ENCODE measurements around the gene TMPRSS6.
A peak's percentile ranks its signal among the peaks of the same experiment; 100 is the strongest.

DNA sequence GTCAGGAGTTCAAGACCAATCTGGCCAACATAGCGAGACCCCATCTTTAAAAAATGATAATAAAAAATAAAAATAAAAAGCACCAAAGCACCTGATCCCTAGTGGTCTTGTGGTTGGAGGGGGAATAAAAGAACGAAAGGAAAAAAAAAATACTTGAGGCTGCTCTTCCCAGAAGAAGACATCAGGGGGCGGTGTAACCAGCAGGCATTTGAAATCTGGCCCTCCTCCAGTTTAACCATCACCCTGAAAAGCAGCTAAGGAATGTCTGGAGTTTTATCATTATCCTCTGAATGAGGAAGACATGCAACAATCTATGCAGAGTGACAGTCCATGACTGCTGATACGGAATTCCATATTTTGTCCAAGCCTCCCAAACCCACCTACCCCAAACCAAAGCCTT, 63.6 kb downstream of the TMPRSS6 start:
- TF ChIP-seq, protein P1, sequence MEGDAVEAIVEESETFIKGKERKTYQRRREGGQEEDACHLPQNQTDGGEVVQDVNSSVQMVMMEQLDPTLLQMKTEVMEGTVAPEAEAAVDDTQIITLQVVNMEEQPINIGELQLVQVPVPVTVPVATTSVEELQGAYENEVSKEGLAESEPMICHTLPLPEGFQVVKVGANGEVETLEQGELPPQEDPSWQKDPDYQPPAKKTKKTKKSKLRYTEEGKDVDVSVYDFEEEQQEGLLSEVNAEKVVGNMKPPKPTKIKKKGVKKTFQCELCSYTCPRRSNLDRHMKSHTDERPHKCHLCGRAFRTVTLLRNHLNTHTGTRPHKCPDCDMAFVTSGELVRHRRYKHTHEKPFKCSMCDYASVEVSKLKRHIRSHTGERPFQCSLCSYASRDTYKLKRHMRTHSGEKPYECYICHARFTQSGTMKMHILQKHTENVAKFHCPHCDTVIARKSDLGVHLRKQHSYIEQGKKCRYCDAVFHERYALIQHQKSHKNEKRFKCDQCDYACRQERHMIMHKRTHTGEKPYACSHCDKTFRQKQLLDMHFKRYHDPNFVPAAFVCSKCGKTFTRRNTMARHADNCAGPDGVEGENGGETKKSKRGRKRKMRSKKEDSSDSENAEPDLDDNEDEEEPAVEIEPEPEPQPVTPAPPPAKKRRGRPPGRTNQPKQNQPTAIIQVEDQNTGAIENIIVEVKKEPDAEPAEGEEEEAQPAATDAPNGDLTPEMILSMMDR (IDR thresholded peaks at IDR 0.05), result peak; percentile 19 to 46 (median 38)
- TF ChIP-seq POLR2A (IDR thresholded peaks at IDR 0.05), result no peak

Data from adrenal gland (tissue), 5 donors.